HEK293T (cell line): ENCODE results near the gene ZNF692.
"Not testable (repeated sequence)": the region's sequence is repeated elsewhere in the genome, so short reads cannot be mapped to it uniquely, and the experiment has no call there.

ENCODE experiments used
- CTCF ChIA-PET: fragments of 350-600 bp; formaldehyde crosslinking; extraction: SDS; loops from one replicate; lab custom pipeline; 2021; ENCODE audit warnings: antibody characterized with exemption, inconsistent platforms; lab: Yijun Ruan, JAX
- POLR2A ChIA-PET: fragments of 350-600 bp; formaldehyde crosslinking; extraction: SDS; loops from one replicate; lab custom pipeline; 2020; ENCODE audit warnings: antibody characterized with exemption, inconsistent platforms; lab: Yijun Ruan, JAX
- DNase-seq: peaks from one replicate; pipeline ENCODE4 v3.0.0; 2012; ENCODE audit warnings: mixed read lengths; ENCODE audit errors: extremely low spot score
- ARNT ChIP-seq: fragments of 450-650 bp; IDR thresholded peaks from 2 replicates; pipeline ENCODE4 v1.6.1; 2017; ENCODE audit warnings: mild to moderate bottlenecking
- BHLHE40 ChIP-seq: fragments of 450-650 bp; IDR thresholded peaks from 2 replicates; pipeline ENCODE4 v1.6.1; 2016; ENCODE audit warnings: mild to moderate bottlenecking, moderate library complexity, borderline replicate concordance
- CTBP1 ChIP-seq: fragments of 450-650 bp; IDR thresholded peaks from 2 replicates; pipeline ENCODE4 v1.6.1; 2016; ENCODE audit warnings: borderline replicate concordance
- ELF4 ChIP-seq: fragments of 450-650 bp; IDR thresholded peaks from 2 replicates; pipeline ENCODE4 v1.6.1; 2017; ENCODE audit warnings: antibody characterized with exemption
- FOXA1 ChIP-seq: fragments of 450-650 bp; IDR thresholded peaks from 2 replicates; pipeline ENCODE4 v1.6.1; 2016; ENCODE audit warnings: mild to moderate bottlenecking
- FOXK2 ChIP-seq: fragments of 450-650 bp; IDR thresholded peaks from 2 replicates; pipeline ENCODE4 v1.6.1; 2016; ENCODE audit warnings: mild to moderate bottlenecking
- FOXM1 ChIP-seq: fragments of 450-650 bp; IDR thresholded peaks from 2 replicates; pipeline ENCODE4 v1.6.1; 2017; ENCODE audit warnings: mild to moderate bottlenecking, borderline replicate concordance
- HDGF ChIP-seq: fragments of 450-650 bp; IDR thresholded peaks from 2 replicates; pipeline ENCODE4 v1.6.1; 2017; ENCODE audit warnings: antibody characterized with exemption, borderline replicate concordance
- L3MBTL2 ChIP-seq: fragments of 450-650 bp; conservative IDR thresholded peaks from 2 replicates; pipeline ENCODE4 v1.6.1; 2016; ENCODE audit warnings: mild to moderate bottlenecking
- LEF1 ChIP-seq: fragments of 450-650 bp; IDR thresholded peaks from 2 replicates; pipeline ENCODE4 v1.6.1; 2017; ENCODE audit warnings: mild to moderate bottlenecking, borderline replicate concordance
- NFRKB ChIP-seq: fragments of 450-650 bp; IDR thresholded peaks from 2 replicates; pipeline ENCODE4 v1.6.1; 2016; ENCODE audit warnings: mild to moderate bottlenecking, moderate library complexity
- PKNOX1 ChIP-seq: fragments of 450-650 bp; IDR thresholded peaks from 2 replicates; pipeline ENCODE4 v1.6.1; 2016
- SP1 ChIP-seq: fragments of 450-650 bp; IDR thresholded peaks from 2 replicates; pipeline ENCODE4 v1.6.1; 2017
- SUZ12 ChIP-seq: fragments of 450-650 bp; IDR thresholded peaks from 2 replicates; pipeline ENCODE4 v1.6.1; 2016; ENCODE audit warnings: mild to moderate bottlenecking
- TARDBP ChIP-seq: fragments of 450-650 bp; IDR thresholded peaks from 2 replicates; pipeline ENCODE4 v1.6.1; 2016
- ZNF384 ChIP-seq: fragments of 450-650 bp; IDR thresholded peaks from 2 replicates; pipeline ENCODE4 v1.6.1; 2016

The ZNF692 gene

GRCh38 chr1:248838357-248839167 is 20.3 kb downstream of the ZNF692 start:
- TF ChIP-seq SUZ12 = no peak
- no peak for TF ChIP-seq CTBP1
- no peak for TF ChIP-seq BHLHE40
- no peak for TF ChIP-seq ZNF384
- TF ChIP-seq ARNT = no peak
- TF ChIP-seq HDGF = no peak
- CTCF ChIA-PET = no interaction called here
- POLR2A ChIA-PET = interaction anchor here (0.8 to 3.1 kb wide), 5 partner anchors 11 to 67 kb away, joined by 3 to 24 read pairs (median 8); partner anchors contain the start of genes PGBD2, SH3BP5L and ZNF692
- DNase-seq = peak; percentile 65

- ChIA-PET POLR2A (interaction anchor here (0.8 to 3.1 kb wide), 5 partner anchors 10 to 68 kb away, joined by 3 to 24 read pairs (median 8); partner anchors contain the start of genes PGBD2, SH3BP5L and ZNF692), CTCF (no interaction called here)
- peak; percentile 88 for DNase-seq
- TF ChIP-seq FOXM1 (no peak), L3MBTL2 (0 out of 2 replicates have a peak, but pooled peaks have one; percentile 20), ELF4 (0 out of 2 replicates have a peak, but pooled peaks have one; percentile 10), SP1 (no peak)
Measured at GRCh38 chr1:248837781-248838356, 21.0 kb downstream of the ZNF692 start, which contains the start of gene ZNF672. Gene ZNF672, plus strand, starts transcription at chr1:248838224. Its CDS starts 9,051 bp downstream, at chr1:248847275.

GRCh38 chr1:248837045-248837780 is 21.7 kb downstream of the ZNF692 start:
- no peak for DNase-seq
- ChIA-PET POLR2A (interaction anchor here (0.8 to 3.1 kb wide), 5 partner anchors 10 to 69 kb away, joined by 3 to 24 read pairs (median 8); partner anchors contain the start of genes PGBD2, SH3BP5L and ZNF692), CTCF (no interaction called here)
- no peak for TF ChIP-seq HDGF
- no peak for TF ChIP-seq BHLHE40
- TF ChIP-seq FOXK2 = no peak

GRCh38 chr1:248834343-248834940 is 24.4 kb downstream of the ZNF692 start:
- ChIA-PET POLR2A (no interaction called here), CTCF (no interaction called here)
- no peak for DNase-seq
- TF ChIP-seq PKNOX1 = no peak
- no peak for TF ChIP-seq ARNT
- no peak for TF ChIP-seq LEF1
- TF ChIP-seq BHLHE40 = no peak
- no peak for TF ChIP-seq CTBP1
- TF ChIP-seq FOXK2 = no peak
- TF ChIP-seq TARDBP = no peak
- no peak for TF ChIP-seq ELF4
- TF ChIP-seq FOXA1 = no peak
- no peak for TF ChIP-seq L3MBTL2
- no peak for TF ChIP-seq ZNF384

- ChIA-PET POLR2A (no interaction called here), CTCF (no interaction called here)
- DNase-seq = no peak
- TF ChIP-seq ELF4 (no peak), FOXA1 (no peak), FOXK2 (no peak), LEF1 (no peak), NFRKB (no peak)
Measured at GRCh38 chr1:248831842-248832241, 27.0 kb downstream of the ZNF692 start.

- CTCF ChIA-PET, POLR2A ChIA-PET, DNase-seq: not testable (repeated sequence)
Measured at GRCh38 chr1:248830718-248831017, 28.2 kb downstream of the ZNF692 start.

- no peak for DNase-seq
- TF ChIP-seq FOXM1 (no peak), BHLHE40 (no peak), ARNT (no peak), ZNF384 (no peak), FOXK2 (no peak), HDGF (no peak), ELF4 (no peak), SP1 (no peak), CTBP1 (no peak), NFRKB (no peak), TARDBP (no peak), L3MBTL2 (no peak), FOXA1 (no peak), PKNOX1 (no peak), SUZ12 (no peak)
- CTCF ChIA-PET = no interaction called here
- POLR2A ChIA-PET = no interaction called here
Measured at GRCh38 chr1:248828845-248829244, 30.0 kb downstream of the ZNF692 start.
